H1 (cell line): ENCODE results near the gene PDCD5. TPM values are rescaled to one million over a fixed set of nuclear protein-coding genes. Genes with fewer than 3 reads are reported as not detected.

Experiments used
- CTCF ChIA-PET: fragments of 300-600 bp; sonication (Branson Sonifier 250); formaldehyde crosslinking; loops from one replicate; lab custom pipeline; 2021; ENCODE audit not compliant: partially characterized antibody; lab: Charles Lee
- POLR2A ChIA-PET: fragments of 300-600 bp; sonication (Branson Sonifier 250); formaldehyde crosslinking; loops from one replicate; lab custom pipeline; 2021; ENCODE audit warnings: inconsistent platforms; ENCODE audit not compliant: partially characterized antibody; lab: Charles Lee
- DNase-seq, 2 experiments: peaks; one replicate each; pipeline versions ENCODE4 v3.0.0 to v3.0.0-alpha.2; 2010 to 2022; ENCODE audit warnings: low spot score in 2 of 2, low read depth in 1 of 2, mixed read lengths in 1 of 2
- FAIRE-seq: peaks from 2 replicates; lab custom pipeline; 2011; peaks lifted over from hg19 to GRCh38; lab: Jason Lieb, UNC
- H2AFZ ChIP-seq: 2 replicates; pipeline ENCODE4 v1.8.1; 2012; ENCODE audit warnings: low read length, inconsistent platforms
- H2AK5ac ChIP-seq: 2 replicates; pipeline ENCODE4 v1.6.1; 2013; ENCODE audit warnings: low read depth, low read length
- H2BK120ac ChIP-seq: replicated peaks from 2 replicates; pipeline ENCODE3; 2013; ENCODE audit warnings: low read depth, low read length, inconsistent platforms
- H2BK12ac ChIP-seq: 2 replicates; pipeline ENCODE4 v1.6.1; 2013; ENCODE audit warnings: low read depth, low read length
- H2BK15ac ChIP-seq: 2 replicates; pipeline ENCODE4 v1.6.1; 2013; ENCODE audit warnings: low read length
- H2BK20ac ChIP-seq: 2 replicates; pipeline ENCODE4 v1.6.1; 2013; ENCODE audit warnings: low read length
- H2BK5ac ChIP-seq: 2 replicates; pipeline ENCODE4 v1.6.1; 2013; ENCODE audit warnings: low read depth, low read length
- H3K14ac ChIP-seq: 2 replicates; pipeline ENCODE4 v1.6.1; 2013; ENCODE audit warnings: inconsistent platforms; ENCODE audit not compliant: insufficient read length
- H3K18ac ChIP-seq: 2 replicates; pipeline ENCODE4 v1.6.1; 2013; ENCODE audit warnings: low read length; ENCODE audit errors: extremely low read depth
- H3K23ac ChIP-seq: 2 replicates; pipeline ENCODE4 v1.6.1; 2013; ENCODE audit warnings: inconsistent platforms; ENCODE audit not compliant: insufficient read length
- H3K23me2 ChIP-seq: 2 replicates; pipeline ENCODE4 v1.6.1; 2013; ENCODE audit warnings: low read depth, low read length
- H3K27ac ChIP-seq: 2 replicates; pipeline ENCODE4 v1.6.1; 2011; ENCODE audit warnings: low read depth, low read length, inconsistent platforms
- H3K27me3 ChIP-seq, 4 experiments: replicated peaks in 1 of 4; 1 replicate in 1 of 4; 2 replicates in 3 of 4; pipeline versions ENCODE4 v1.6.1 to v1.8.1; 2011 to 2013; ENCODE audit warnings: low read length in 3 of 4, mild to moderate bottlenecking in 3 of 4, inconsistent platforms in 2 of 4, mixed read lengths in 2 of 4, moderate library complexity in 1 of 4; ENCODE audit not compliant: control insufficient read depth in 3 of 4, insufficient read depth in 3 of 4; ENCODE audit errors: extremely low read depth in 1 of 4
- H3K36me3 ChIP-seq, 4 experiments: 2 replicates each; pipeline versions ENCODE4 v1.6.1 to v1.8.1; 2011 to 2013; ENCODE audit warnings: mild to moderate bottlenecking in 4 of 4, low read length in 3 of 4, moderate library complexity in 2 of 4, control low read depth in 1 of 4, inconsistent platforms in 1 of 4; ENCODE audit not compliant: insufficient read depth in 4 of 4, control insufficient read depth in 2 of 4
- H3K4ac ChIP-seq: replicated peaks from 2 replicates; pipeline ENCODE3; 2013; ENCODE audit warnings: low read length, low read depth, mixed read lengths, inconsistent platforms; ENCODE audit not compliant: insufficient read length
- H3K4me1 ChIP-seq, 4 experiments: replicated peaks in 1 of 4; 1 replicate in 1 of 4; 2 replicates in 3 of 4; pipeline versions ENCODE4 v1.6.1 to v1.8.1; 2011 to 2013; ENCODE audit warnings: low read length in 3 of 4, inconsistent platforms in 2 of 4, mixed read lengths in 1 of 4; ENCODE audit not compliant: insufficient read depth in 4 of 4, control insufficient read depth in 3 of 4
- H3K4me2 ChIP-seq, 2 experiments: 2 replicates each; pipeline versions ENCODE4 v1.6.1 to v1.8.1; 2011 to 2013; ENCODE audit warnings: low read depth in 2 of 2, low read length in 2 of 2, control low read depth in 1 of 2, inconsistent platforms in 1 of 2, mild to moderate bottlenecking in 1 of 2; ENCODE audit not compliant: insufficient read depth in 1 of 2
- H3K4me3 ChIP-seq, 4 experiments: fragments of 200-600, 300-600 bp in 1 of 4; sonication (generic), shearing (Covaris generic), sonication (Bioruptor Twin) in 1 of 4; 2 replicates each; pipeline versions ENCODE4 v1.5.1 to v1.8.1; 2011 to 2016; ENCODE audit warnings: low read length in 4 of 4, low read depth in 3 of 4, control low read depth in 2 of 4, inconsistent platforms in 2 of 4, mild to moderate bottlenecking in 2 of 4, mixed read lengths in 1 of 4, moderate library complexity in 1 of 4; ENCODE audit not compliant: insufficient read depth in 2 of 4; ENCODE audit errors: extremely low read depth in 1 of 4
- H3K56ac ChIP-seq: replicated peaks from 2 replicates; pipeline ENCODE3; 2013; ENCODE audit warnings: low read depth, mild to moderate bottlenecking, mixed read lengths, low read length, inconsistent platforms; ENCODE audit not compliant: insufficient read length
- H3K79me1 ChIP-seq: 2 replicates; pipeline ENCODE4 v1.6.1; 2013; ENCODE audit warnings: low read depth, low read length, control low read depth
- H3K79me2 ChIP-seq, 2 experiments: 2 replicates each; pipeline versions ENCODE4 v1.6.1 to v1.8.1; 2012 to 2013; ENCODE audit warnings: low read length in 2 of 2, mild to moderate bottlenecking in 2 of 2, inconsistent platforms in 1 of 2; ENCODE audit not compliant: insufficient read depth in 2 of 2, control insufficient read depth in 1 of 2
- H3K9ac ChIP-seq, 4 experiments: replicated peaks in 1 of 4; 1 replicate in 1 of 4; 2 replicates in 3 of 4; pipeline versions ENCODE4 v1.6.1 to v1.8.1; 2011 to 2013; ENCODE audit warnings: low read depth in 3 of 4, low read length in 3 of 4, control low read depth in 2 of 4, mild to moderate bottlenecking in 2 of 4, moderate library complexity in 2 of 4, inconsistent platforms in 1 of 4; ENCODE audit errors: extremely low read depth in 1 of 4
- H3K9me3 ChIP-seq, 2 experiments: 2 replicates each; pipeline versions ENCODE4 v1.6.1 to v1.8.1; 2012 to 2013; ENCODE audit warnings: mild to moderate bottlenecking in 2 of 2, moderate library complexity in 2 of 2, control low read depth in 1 of 2, inconsistent platforms in 1 of 2, low read depth in 1 of 2, low read length in 1 of 2, mixed read lengths in 1 of 2; ENCODE audit not compliant: insufficient read depth in 2 of 2
- H4K20me1 ChIP-seq, 2 experiments: replicated peaks in 1 of 2; 2 replicates each; pipeline versions ENCODE3 to v1.8.1; 2011 to 2013; ENCODE audit warnings: inconsistent platforms in 2 of 2, low read length in 2 of 2, mild to moderate bottlenecking in 1 of 2; ENCODE audit not compliant: insufficient read depth in 2 of 2, control insufficient read depth in 1 of 2
- H4K5ac ChIP-seq: 2 replicates; pipeline ENCODE4 v1.6.1; 2013; ENCODE audit warnings: low read length, low read depth, mixed read lengths, inconsistent platforms; ENCODE audit not compliant: insufficient read length
- H4K8ac ChIP-seq: 2 replicates; pipeline ENCODE4 v1.8.0; 2013; ENCODE audit warnings: mild to moderate bottlenecking, moderate library complexity, low read length, inconsistent platforms; ENCODE audit not compliant: insufficient read depth; ENCODE audit errors: extremely low read depth
- H4K91ac ChIP-seq: replicated peaks from 2 replicates; pipeline ENCODE3; 2013; ENCODE audit warnings: low read length, mixed read lengths, inconsistent platforms; ENCODE audit not compliant: insufficient read length
- BACH1 ChIP-seq: IDR thresholded peaks from 2 replicates; pipeline ENCODE4 v1.6.1; 2012; ENCODE audit warnings: low read length, improper control_type of control experiment
- BCL11A ChIP-seq, 2 experiments: IDR thresholded peaks; one replicate each; pipeline ENCODE4 v1.6.1; 2011; ENCODE audit warnings: low read depth in 2 of 2, low read length in 2 of 2, mild to moderate bottlenecking in 2 of 2
- CBX8 ChIP-seq: fragments of 300-800, 300-1000 bp; sonication (generic); IDR thresholded peaks from 2 replicates; pipeline ENCODE4 v1.7.1; 2016; ENCODE audit warnings: low read depth, low read length, borderline replicate concordance
- CHD2 ChIP-seq: IDR thresholded peaks from 2 replicates; pipeline ENCODE4 v1.6.1; 2012; ENCODE audit warnings: low read length, improper control_type of control experiment
- GTF2F1 ChIP-seq: IDR thresholded peaks from 2 replicates; pipeline ENCODE4 v1.6.1; 2012; ENCODE audit warnings: low read depth, low read length, improper control_type of control experiment, borderline replicate concordance
- HDAC6 ChIP-seq: IDR thresholded peaks from one replicate; pipeline ENCODE4 v1.7.1; 2012; ENCODE audit warnings: low read depth, mild to moderate bottlenecking, inconsistent platforms, low read length, moderate library complexity
- JUN ChIP-seq: IDR thresholded peaks from 2 replicates; pipeline ENCODE4 v1.6.1; 2011; ENCODE audit warnings: low read depth, mild to moderate bottlenecking, improper control_type of control experiment, low read length
- POU5F1 ChIP-seq: IDR thresholded peaks from 2 replicates; pipeline ENCODE4 v1.6.1; 2011; ENCODE audit warnings: low read depth, mild to moderate bottlenecking, low read length, moderate library complexity
- RFX5 ChIP-seq: IDR thresholded peaks from 2 replicates; pipeline ENCODE4 v1.6.1; 2011; ENCODE audit warnings: low read depth, low read length, improper control_type of control experiment, borderline replicate concordance
- SIRT6 ChIP-seq: IDR thresholded peaks from one replicate; pipeline ENCODE4 v1.7.1; 2012; ENCODE audit warnings: low read length, inconsistent platforms
- SP4 ChIP-seq: IDR thresholded peaks from 2 replicates; pipeline ENCODE4 v1.6.1; 2012; ENCODE audit warnings: low read length, inconsistent platforms
- TEAD4 ChIP-seq: IDR thresholded peaks from 2 replicates; pipeline ENCODE4 v1.6.1; 2012; ENCODE audit warnings: low read depth, low read length, inconsistent platforms, mixed read lengths
- WGBS, 2 experiments: shearing (Covaris generic) in 1 of 2; methylation state at CpG; one replicate each; pipeline versions ENCODE4 v1.1.6 to v1.1.7; 2013 to 2015; ENCODE audit warnings: low lambda C conversion rate in 2 of 2, mixed read lengths in 2 of 2, inconsistent platforms in 1 of 2, low coverage in 1 of 2, missing lambda C conversion rate in 1 of 2; ENCODE audit not compliant: insufficient replicate concordance in 2 of 2, insufficient coverage in 1 of 2, insufficient read length in 1 of 2; ENCODE audit errors: extremely low coverage in 1 of 2, missing lambda C conversion rate in 1 of 2; 5-methylcytosine and 5-hydroxymethylcytosine counted together
- polyA plus RNA-seq, 7 experiments: library from polyadenylated mRNA; depleted of rRNA in 3 of 7; stranded (reverse) in 5 of 7; unstranded in 2 of 7; fragments of >200 nt in 5 of 7; fragments of 200-250 nt in 2 of 7; gene quantifications; 1 replicate in 5 of 7; 2 replicates in 1 of 7; 4 replicates in 1 of 7; pipeline versions ENCODE4 v1.2.1 to v1.2.3, GENCODE V29; 2011 to 2013; ENCODE audit warnings: missing spikeins in 2 of 7, mixed read lengths in 2 of 7
- total RNA-seq: library from RNA; stranded (reverse); fragmentation: NEBNext Ultra II Directional; extraction: Animal tissue kit (Norgen Biotek cat#: 25700); gene quantifications from 2 replicates; pipeline ENCODE4 v1.2.1, GENCODE V29; 2021
- TF ChIP-seq, protein P1 (sequence below): IDR thresholded peaks from 2 replicates; pipeline ENCODE4 v1.6.1; 2012; ENCODE audit warnings: low read length, inconsistent platforms
- TF ChIP-seq, protein P2 (sequence below): IDR thresholded peaks from 2 replicates; pipeline ENCODE4 v1.6.1; 2012; ENCODE audit warnings: inconsistent platforms

PDCD5 gene
- total and polyA plus RNA-seq, 2 of the 8 experiments (the other 6 are each of a cell fraction or from before 2014, with no cell fraction given): 43.2 to 98.8 TPM

DNA sequence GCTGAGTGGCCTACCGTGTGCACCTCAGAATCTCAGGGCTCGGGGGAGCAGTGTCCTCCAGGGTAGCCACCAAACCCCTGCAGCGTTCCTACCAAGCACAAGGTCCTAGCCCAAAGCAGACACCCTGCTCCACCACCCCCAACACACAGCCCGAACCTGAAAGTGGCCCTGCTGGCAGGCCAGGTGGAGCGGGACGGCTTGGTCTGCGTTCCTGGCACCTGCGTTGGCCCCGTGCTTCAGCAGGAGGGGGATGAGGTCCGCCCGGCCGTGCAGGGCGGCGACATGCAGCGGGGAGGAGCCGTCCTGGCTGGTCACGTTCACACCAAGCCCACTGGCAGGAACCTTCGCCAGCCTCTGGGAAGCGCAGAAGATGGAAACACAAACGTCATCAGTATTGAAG, 26.5 kb downstream of the PDCD5 start:
- CTCF ChIA-PET: interaction anchor here (0.6 kb wide), 1 partner anchor 453 kb away, joined by 3 read pairs; no protein-coding TSS in a partner anchor
- TF ChIP-seq RFX5 (no peak), BCL11A (IDR thresholded peaks at IDR 0.05; ENCODE audit: low read depth in 2 of 2, low read length in 2 of 2) (no peak), JUN (no peak), SIRT6 (no peak), CHD2 (no peak), CBX8 (no peak), SP4 (no peak), BACH1 (no peak), HDAC6 (no peak), TEAD4 (no peak), GTF2F1 (no peak), POU5F1 (no peak)
- TF ChIP-seq, protein P1, sequence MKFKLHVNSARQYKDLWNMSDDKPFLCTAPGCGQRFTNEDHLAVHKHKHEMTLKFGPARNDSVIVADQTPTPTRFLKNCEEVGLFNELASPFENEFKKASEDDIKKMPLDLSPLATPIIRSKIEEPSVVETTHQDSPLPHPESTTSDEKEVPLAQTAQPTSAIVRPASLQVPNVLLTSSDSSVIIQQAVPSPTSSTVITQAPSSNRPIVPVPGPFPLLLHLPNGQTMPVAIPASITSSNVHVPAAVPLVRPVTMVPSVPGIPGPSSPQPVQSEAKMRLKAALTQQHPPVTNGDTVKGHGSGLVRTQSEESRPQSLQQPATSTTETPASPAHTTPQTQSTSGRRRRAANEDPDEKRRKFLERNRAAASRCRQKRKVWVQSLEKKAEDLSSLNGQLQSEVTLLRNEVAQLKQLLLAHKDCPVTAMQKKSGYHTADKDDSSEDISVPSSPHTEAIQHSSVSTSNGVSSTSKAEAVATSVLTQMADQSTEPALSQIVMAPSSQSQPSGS: no peak
- TF ChIP-seq, protein P2, sequence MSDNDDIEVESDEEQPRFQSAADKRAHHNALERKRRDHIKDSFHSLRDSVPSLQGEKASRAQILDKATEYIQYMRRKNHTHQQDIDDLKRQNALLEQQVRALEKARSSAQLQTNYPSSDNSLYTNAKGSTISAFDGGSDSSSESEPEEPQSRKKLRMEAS: no peak

More for the DNA sequence above, 26.5 kb downstream of the PDCD5 start:
- no peak overlapping the region for H2BK12ac ChIP-seq
- H3K14ac ChIP-seq: no peak overlapping the region
- H3K79me1 ChIP-seq: no peaks in the 10 kb centered on the region; the same call in 1 of the 2 replicates
- no peak overlapping the region for H3K9ac ChIP-seq
- H2BK15ac ChIP-seq: no peak overlapping the region
- WGBS, 2 experiments: 91% methylated on average over 20 of the region's 20 CpGs; no CpG with 5 or more reads in 1 of the 2 experiments
- no peaks in the 10 kb centered on the region for H3K9me3 ChIP-seq
- H3K27ac ChIP-seq: no peak overlapping the region
- no peaks in the 10 kb centered on the region for H3K23me2 ChIP-seq
- no peak overlapping the region for H2AK5ac ChIP-seq
- FAIRE-seq: no peak
- no peak for DNase-seq
- no peak overlapping the region for H3K18ac ChIP-seq
- no peaks in the 10 kb centered on the region for H3K79me2 ChIP-seq
- no peak overlapping the region for H4K5ac ChIP-seq
- H3K56ac ChIP-seq: no peak overlapping the region
- H4K91ac ChIP-seq: no peak overlapping the region
- H3K4me1 ChIP-seq: no peaks in the 10 kb centered on the region
- H2AFZ ChIP-seq: no peak overlapping the region
- no peak overlapping the region for H3K23ac ChIP-seq
- no peak overlapping the region for H3K4me3 ChIP-seq
- H3K27me3 ChIP-seq: no peaks in the 10 kb centered on the region
- POLR2A ChIA-PET: interaction anchor here (1.6 kb wide), 1 partner anchor 569 kb away, joined by 3 read pairs; no protein-coding TSS in a partner anchor
- H4K8ac ChIP-seq: no peak overlapping the region
- H2BK120ac ChIP-seq: no peak overlapping the region
- H4K20me1 ChIP-seq: peaks cover 0 to 2% of the 10 kb centered on the region in 2 experiments
- H3K36me3 ChIP-seq: peaks cover 5 to 36% (median 21%) of the 10 kb centered on the region in 4 experiments; a peak in 7 of 8 replicates
- no peak overlapping the region for H2BK20ac ChIP-seq
- no peak overlapping the region; the same call in 1 of the 2 replicates for H2BK5ac ChIP-seq
- H3K4me2 ChIP-seq: no peak overlapping the region
- no peak overlapping the region for H3K4ac ChIP-seq
